HG03432 (cell line): ENCODE results near the gene CXCL6.

ENCODE experiments used
- ATAC-seq: cut with Tn5 transposase; IDR thresholded peaks from one replicate; pipeline ENCODE4 v1.9.1; 2021; ENCODE audit warnings: mild to moderate bottlenecking, moderate library complexity; ENCODE audit not compliant: unreplicated experiment

The CXCL6 gene

GRCh38 chr4:73865431-73866096 lies 29.1 kb downstream of the CXCL6 start:
- ATAC-seq, result no peak

- ATAC-seq, result no peak
Observed at GRCh38 chr4:73866246-73866645, 29.8 kb downstream of the CXCL6 start.

- no peak for ATAC-seq
Observed at GRCh38 chr4:73867783-73868182, 31.3 kb downstream of the CXCL6 start.

- ATAC-seq, result peak; percentile 20
Observed at GRCh38 chr4:73868206-73869129, 32.0 kb downstream of the CXCL6 start.

- peak; percentile 57 for ATAC-seq
Observed at GRCh38 chr4:73869130-73870055, 32.9 kb downstream of the CXCL6 start, which contains the start of gene CXCL1. Gene CXCL1, plus strand, starts transcription at chr4:73869393. Its CDS starts 78 bp downstream, at chr4:73869471.

- ATAC-seq, result no peak
Observed at GRCh38 chr4:73870260-73870659, 33.8 kb downstream of the CXCL6 start.

- no peak for ATAC-seq
Observed at GRCh38 chr4:73870768-73871167, 34.3 kb downstream of the CXCL6 start.

- ATAC-seq, result no peak
Observed at GRCh38 chr4:73871511-73872310, 35.2 kb downstream of the CXCL6 start.

- ATAC-seq, result no peak
Observed at GRCh38 chr4:73872316-73873108, 36.0 kb downstream of the CXCL6 start.

GRCh38 chr4:73874386-73874785 lies 37.9 kb downstream of the CXCL6 start:
- no peak for ATAC-seq

- no peak for ATAC-seq
Observed at GRCh38 chr4:73875401-73875800, 38.9 kb downstream of the CXCL6 start.

GRCh38 chr4:73883306-73883705 lies 46.8 kb downstream of the CXCL6 start:
- ATAC-seq, result no peak

GRCh38 chr4:73885574-73886267 lies 49.2 kb downstream of the CXCL6 start:
- no peak for ATAC-seq
